ENCODE measurements around the gene ZNF749. TPM values are rescaled to one million over a fixed set of nuclear protein-coding genes. Genes with fewer than 3 reads are reported as not detected.

ZNF749 gene
- total and polyA plus RNA-seq, 7 donors = 5.1 to 22.4 (median 10.1) TPM

- no peak overlapping the region for H3K4me3 ChIP-seq
- no peak for TF ChIP-seq CTCF (IDR thresholded peaks at IDR 0.05)
- WGBS, 3 donors = 55 to 71% (median 64%) methylated on average over 4 of the region's 4 CpGs
- H3K27ac ChIP-seq = no peak overlapping the region
- no peak for ATAC-seq
- intact Hi-C loops (cut with DNase I) = loop anchor here in 1 of 2 donors (10.0 kb wide), 1 partner anchor 47 kb away; the partner anchor contains the start of gene ZNF419
- no peak for DNase-seq
- no peaks in the 10 kb centered on the region for H3K27me3 ChIP-seq (ENCODE audit: insufficient read depth in 3 of 3, low read length in 2 of 3)
- H3K9me3 ChIP-seq = peaks cover 4% of the 10 kb centered on the region
- peaks cover 2 to 17% of the 10 kb centered on the region in 2 donors for H3K36me3 ChIP-seq (ENCODE audit: insufficient read depth in 1 of 2, low read depth in 1 of 2)
- H3K4me1 ChIP-seq = peaks cover 7% of the 10 kb centered on the region
Measured at GRCh38 chr19:57437931-57438330, 2.8 kb downstream of the ZNF749 start.

- H3K27ac ChIP-seq = no peak overlapping the region
- 86 to 94% (median 88%) methylated on average over 9 of the region's 9 CpGs for WGBS, 3 donors
- no peak overlapping the region for H3K4me3 ChIP-seq
- intact Hi-C loops (cut with DNase I) = loop anchor here in 1 of 2 donors (10.0 kb wide), 1 partner anchor 46 kb away; the partner anchor contains the start of gene ZNF419
- no peaks in the 10 kb centered on the region for H3K27me3 ChIP-seq (ENCODE audit: insufficient read depth in 3 of 3, low read length in 2 of 3)
- peaks cover 7% of the 10 kb centered on the region for H3K4me1 ChIP-seq
- peaks cover 8 to 24% of the 10 kb centered on the region in 2 donors for H3K36me3 ChIP-seq (ENCODE audit: insufficient read depth in 1 of 2, low read depth in 1 of 2)
- no peak for ATAC-seq
- peaks cover 14% of the 10 kb centered on the region for H3K9me3 ChIP-seq
- DNase-seq = no peak
- no peak for TF ChIP-seq CTCF (IDR thresholded peaks at IDR 0.05)
Measured at GRCh38 chr19:57438925-57439324, 3.8 kb downstream of the ZNF749 start.

- intact Hi-C loops (cut with DNase I) = no loop called here
- WGBS, 3 donors = 78 to 96% (median 95%) methylated on average over 6 to 7 of the region's 7 CpGs
- ATAC-seq = peak in 2 of 4 donors; percentile 20 to 58
- peaks cover 9 to 40% of the 10 kb centered on the region in 2 donors for H3K36me3 ChIP-seq (ENCODE audit: insufficient read depth in 1 of 2, low read depth in 1 of 2)
- H3K4me3 ChIP-seq = no peak overlapping the region
- H3K27me3 ChIP-seq (ENCODE audit: insufficient read depth in 3 of 3, low read length in 2 of 3) = no peaks in the 10 kb centered on the region
- TF ChIP-seq CTCF (IDR thresholded peaks at IDR 0.05) = no peak
- H3K27ac ChIP-seq = no peak overlapping the region
- H3K4me1 ChIP-seq = no peaks in the 10 kb centered on the region
- DNase-seq = no peak
- H3K9me3 ChIP-seq = peaks cover 44% of the 10 kb centered on the region
Measured at GRCh38 chr19:57441979-57442752, 7.0 kb downstream of the ZNF749 start.

GRCh38 chr19:57443121-57443696 is 8.1 kb downstream of the ZNF749 start:
- Histone ChIP-seq H3K4me1 (no peaks in the 10 kb centered on the region), H3K4me3 (no peak overlapping the region), H3K36me3 (ENCODE audit: insufficient read depth in 1 of 2, low read depth in 1 of 2) (peaks cover 9 to 32% of the 10 kb centered on the region in 2 donors), H3K9me3 (peaks cover 44% of the 10 kb centered on the region), H3K27ac (no peak overlapping the region), H3K27me3 (ENCODE audit: insufficient read depth in 3 of 3, low read length in 2 of 3) (no peaks in the 10 kb centered on the region)
- intact Hi-C loops (cut with DNase I) = no loop called here
- no peak for TF ChIP-seq CTCF (IDR thresholded peaks at IDR 0.05)
- ATAC-seq (no peak), DNase-seq (no peak)
- 69 to 86% (median 69%) methylated on average over 5 of the region's 5 CpGs for WGBS, 3 donors
